NCI-H2081 treated with DMSO at 0.1 percent for 48 hours (cell line): Measurements from ENCODE around the gene GSTM4.

Experiments
- DNase-seq: peaks from one replicate; lab custom pipeline; 2025; lab: John Stamatoyannopoulos, UW

GSTM4 gene

GRCh38 chr1:109655615-109656519 lies at the start of gene GSTM4:
Gene GSTM4 (plus strand): TSS chr1:109656099. CDS start chr1:109656390, 291 bp downstream.
- no peak for DNase-seq

DNA sequence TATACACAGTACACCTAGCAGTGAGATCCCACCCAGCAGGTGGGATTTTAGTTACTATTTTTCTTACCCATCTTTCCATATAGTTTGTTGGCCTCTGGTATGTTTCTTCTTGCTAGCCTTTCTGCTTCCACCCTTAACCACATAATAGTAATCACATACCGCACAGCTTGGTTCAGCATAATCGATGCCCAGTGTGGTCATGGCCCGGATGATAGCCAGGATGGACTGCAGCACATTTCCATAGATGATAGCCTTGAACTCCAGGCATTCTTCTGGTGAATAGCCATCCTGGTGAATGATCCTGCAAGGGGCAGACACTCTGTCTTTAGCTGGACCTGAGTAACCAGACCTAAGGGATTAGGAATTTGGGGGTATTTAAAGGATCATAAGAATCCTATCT lies 46.0 kb upstream of the GSTM4 start:
- no peak for DNase-seq

GRCh38 chr1:109610609-109611307 lies 45.1 kb upstream of the GSTM4 start:
- no peak for DNase-seq

GRCh38 chr1:109611308-109611990 lies 44.5 kb upstream of the GSTM4 start:
- DNase-seq = no peak

DNA sequence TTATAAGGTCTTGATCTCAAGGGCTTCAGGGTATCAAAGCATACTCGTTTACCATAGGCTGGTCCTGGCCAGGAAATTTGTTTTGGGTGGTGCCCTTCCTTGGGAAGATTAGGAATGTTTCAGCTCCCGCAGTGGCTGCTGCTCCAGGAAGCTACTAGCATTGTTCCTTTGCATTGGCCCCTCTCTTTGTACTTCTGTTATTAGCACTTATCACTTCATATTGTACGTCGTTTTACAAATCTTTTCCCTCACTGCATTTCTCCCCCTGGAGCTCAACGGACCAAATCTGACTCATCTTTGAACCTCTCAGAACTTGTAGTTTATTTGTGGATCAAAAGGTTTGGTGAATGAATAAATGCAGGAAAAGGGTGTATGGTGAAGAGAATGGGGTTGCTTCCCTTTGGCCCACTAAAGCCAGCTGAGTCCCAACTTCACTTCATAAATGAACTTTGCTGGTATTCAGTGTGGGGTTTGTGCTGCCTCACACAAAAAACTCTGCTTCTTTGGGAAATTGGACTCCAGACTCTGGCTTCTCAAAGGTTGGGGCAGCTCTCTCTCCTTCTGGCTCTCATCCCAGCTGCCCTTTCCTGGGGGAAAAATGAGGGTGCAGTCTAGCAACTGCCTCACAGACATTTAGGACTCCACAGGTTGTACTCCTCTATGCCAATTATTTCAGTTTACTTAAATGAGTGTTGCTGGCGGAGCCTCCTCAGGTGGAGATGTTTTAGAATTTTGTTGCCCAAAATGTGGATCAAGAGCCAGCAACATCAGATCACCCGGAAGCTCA lies 42.3 kb upstream of the GSTM4 start:
- no peak for DNase-seq

GRCh38 chr1:109615879-109616278 lies 40.0 kb upstream of the GSTM4 start:
- no peak for DNase-seq

DNA sequence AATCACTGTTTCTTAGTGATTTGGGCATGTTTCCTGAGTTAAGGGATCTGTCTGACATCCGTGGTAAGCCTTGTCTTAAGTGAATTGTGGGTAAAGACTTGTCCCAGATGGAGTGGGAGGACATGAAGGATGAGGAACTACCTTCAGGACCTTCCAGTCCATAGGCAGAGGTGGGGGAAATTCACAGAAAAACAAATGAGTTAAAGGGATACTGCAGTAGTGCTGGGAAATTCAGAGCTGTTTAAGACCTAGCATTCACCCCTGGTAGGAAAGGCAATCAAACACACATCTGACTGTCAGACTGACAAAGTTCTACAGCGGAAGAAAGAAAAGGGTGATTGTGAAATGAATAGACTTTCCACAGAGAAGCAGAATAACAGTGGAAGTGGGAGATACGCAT lies 39.5 kb upstream of the GSTM4 start:
- no peak for DNase-seq

- no peak for DNase-seq
Observed at GRCh38 chr1:109617291-109617801, 38.6 kb upstream of the GSTM4 start.

DNA sequence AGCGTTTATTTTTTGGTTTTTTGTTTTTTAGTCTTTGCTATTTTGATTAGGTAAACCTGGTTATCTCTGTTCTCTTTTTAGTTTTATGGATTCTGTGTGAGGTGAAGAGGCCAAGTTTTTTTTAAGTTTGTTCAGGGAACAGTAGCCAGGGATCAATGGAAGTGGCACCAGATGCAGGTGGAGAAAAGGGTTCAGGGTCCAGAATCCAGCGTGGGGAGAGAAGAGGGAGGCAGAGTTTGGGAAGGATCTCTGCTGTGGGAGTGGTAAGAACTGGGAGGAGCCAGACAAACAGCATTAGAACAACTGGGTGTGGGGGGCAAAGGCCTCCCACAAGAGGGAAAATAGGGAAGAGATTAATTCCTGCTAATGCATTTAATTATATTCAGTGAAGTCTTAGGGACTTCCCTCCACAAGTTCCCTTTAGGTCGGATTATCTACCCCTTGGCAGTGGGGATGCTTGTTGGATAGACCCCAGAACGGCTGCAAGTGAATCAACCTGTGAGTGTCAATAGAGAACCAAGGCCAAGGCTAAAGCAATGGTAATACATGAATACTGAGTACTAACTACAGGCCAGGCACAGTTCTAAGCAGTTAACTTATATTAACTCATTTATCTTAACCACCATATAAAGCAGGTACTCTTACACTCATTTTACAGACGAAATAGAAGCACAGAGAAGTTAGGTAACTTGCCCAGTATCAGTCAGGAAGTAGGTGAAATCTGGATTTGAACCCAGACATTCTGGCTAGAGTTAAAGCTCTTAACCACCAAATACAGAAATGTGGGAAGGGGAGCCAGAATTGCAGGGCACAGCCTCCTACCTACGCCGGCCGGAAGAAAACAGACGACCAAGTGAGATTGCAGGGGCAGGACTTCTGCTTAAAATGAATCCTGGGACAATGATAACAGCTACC lies 37.0 kb upstream of the GSTM4 start:
- no peak for DNase-seq

- DNase-seq = no peak
Observed at GRCh38 chr1:109619576-109620400, 36.1 kb upstream of the GSTM4 start, which contains the start of the genes AMPD2 and GNAT2. Gene AMPD2 (plus strand): TSS chr1:109619837. CDS start chr1:109621176, 1,339 bp downstream. Gene GNAT2 (minus strand): TSS chr1:109619616. CDS start chr1:109612870, 6,746 bp downstream.

DNA sequence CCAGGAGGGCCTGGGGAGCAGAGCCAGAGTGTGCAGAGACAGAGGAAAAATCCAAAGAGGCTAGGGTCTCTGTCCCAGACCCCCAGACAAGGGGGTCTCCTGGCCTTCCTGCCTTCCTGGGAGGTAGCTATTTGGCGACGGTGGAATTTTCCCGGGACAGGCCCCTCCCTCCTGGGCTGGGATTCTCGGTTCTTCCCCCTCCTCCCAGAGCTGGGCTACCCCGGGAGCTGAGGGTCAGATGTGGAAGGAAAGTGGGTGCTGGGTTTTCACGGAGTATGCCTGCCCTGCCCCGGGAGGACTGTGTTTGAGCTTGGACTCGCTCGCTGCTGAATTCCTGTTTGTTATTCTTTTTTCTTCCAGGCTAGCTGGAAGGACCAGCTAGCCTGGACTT lies 35.5 kb upstream of the GSTM4 start:
- DNase-seq = no peak

- DNase-seq = peak; percentile 30
Observed at GRCh38 chr1:109620841-109621286, 35.0 kb upstream of the GSTM4 start.

- no peak for DNase-seq
Observed at GRCh38 chr1:109621379-109622136, 34.3 kb upstream of the GSTM4 start.

DNA sequence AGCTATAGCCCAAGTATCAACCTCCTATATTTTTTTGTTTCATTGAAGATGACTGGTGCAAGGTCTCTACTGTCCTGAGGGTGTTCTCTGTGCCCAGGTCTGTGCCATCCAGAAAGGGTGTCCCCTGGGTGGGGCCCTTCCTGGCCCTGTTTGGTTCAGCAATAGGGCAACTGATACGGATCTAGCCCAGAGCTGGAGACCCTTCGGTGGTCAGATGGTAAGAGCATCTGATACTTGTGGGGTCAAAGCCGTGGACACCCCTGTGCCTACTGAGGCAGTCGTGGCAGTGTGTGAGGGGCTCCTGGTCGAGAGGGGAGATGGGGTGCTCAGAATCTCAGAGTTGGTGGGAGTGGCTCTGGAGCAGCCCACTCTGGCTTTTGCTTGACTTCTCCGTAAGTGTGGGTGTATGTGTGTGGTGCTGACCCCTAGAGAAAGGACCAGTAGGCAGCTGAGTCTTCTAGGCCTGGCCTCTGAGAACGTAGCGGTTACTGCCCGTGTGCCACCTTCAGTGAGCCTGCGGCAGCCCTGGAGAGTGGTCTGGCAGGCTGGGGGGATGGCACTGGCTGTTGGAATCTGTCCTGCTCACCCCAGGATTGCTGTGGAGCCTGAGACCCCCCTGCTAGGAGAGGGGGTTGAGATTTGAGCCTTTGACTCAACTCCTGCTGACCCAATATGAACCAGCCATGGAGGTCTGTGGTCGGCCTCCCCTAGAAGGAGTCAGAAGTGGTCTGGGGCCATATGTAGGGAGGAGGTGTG lies 33.6 kb upstream of the GSTM4 start:
- DNase-seq = no peak

- DNase-seq = no peak
Observed at GRCh38 chr1:109622895-109623294, 33.0 kb upstream of the GSTM4 start.

GRCh38 chr1:109623601-109624161 lies 32.2 kb upstream of the GSTM4 start:
- no peak for DNase-seq

- DNase-seq = no peak
Observed at GRCh38 chr1:109624201-109625010, 31.5 kb upstream of the GSTM4 start.
